ENCODE results near the gene CCDC15. TPM values are rescaled to one million over a fixed set of nuclear protein-coding genes. Genes with fewer than 3 reads are reported as not detected.
A peak's percentile ranks its signal among the peaks of the same experiment; 100 is the strongest.
"Not testable (repeated sequence)": the region's sequence is repeated elsewhere in the genome, so short reads cannot be mapped to it uniquely, and the experiment has no call there.

CCDC15 gene
- total RNA-seq, 8 experiments from 2014 or later: 0.87 to 4.7 (median 2.5) TPM

DNA sequence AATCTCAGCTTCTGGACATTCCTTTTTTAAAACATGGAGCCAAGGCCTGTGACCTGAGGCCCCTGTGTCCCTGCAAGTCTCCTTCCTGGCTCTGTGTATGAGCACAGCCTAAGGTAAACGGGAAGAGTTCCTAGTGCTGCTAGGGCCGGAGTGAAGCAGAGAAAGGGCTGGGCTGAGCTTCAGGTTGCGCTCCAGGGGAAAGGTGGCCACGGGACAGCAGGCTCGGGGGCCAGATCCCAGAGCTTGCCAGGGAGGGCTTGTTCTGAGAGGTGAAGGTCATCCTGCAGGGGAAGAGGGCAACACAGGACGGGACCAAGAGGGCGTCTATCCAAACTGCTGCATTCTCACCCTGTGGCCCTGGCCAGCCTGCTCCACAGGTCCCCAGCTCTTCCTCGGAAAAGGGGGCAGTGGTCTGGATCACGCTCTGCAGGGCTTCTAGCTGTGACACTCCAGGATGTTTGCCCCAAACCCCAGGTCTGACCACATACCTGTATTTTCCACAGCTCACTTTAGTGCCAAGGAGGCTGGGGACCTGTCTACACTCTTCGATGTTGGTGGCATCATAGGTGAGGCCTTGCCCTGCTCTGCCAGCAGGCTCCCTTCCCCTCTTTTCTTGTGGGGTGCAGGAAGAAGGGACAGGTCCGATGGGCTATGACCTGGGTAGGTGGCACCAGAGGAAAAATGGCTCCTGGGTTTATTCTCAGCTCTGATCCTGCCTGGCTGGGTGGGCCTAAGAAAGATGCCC is 129.5 kb downstream of the CCDC15 start:
- WGBS, 10 experiments: 60 to 100% (median 72%) methylated on average over 1 to 8 of the region's 11 CpGs; no CpG with 5 or more reads in 4 of the 10 experiments

GRCh38 chr11:125084057-125084416 is 130.0 kb downstream of the CCDC15 start:
- in situ Hi-C loops (cut with MboI; ENCODE audit: low pct_unique_long_range_greater_than_20kb in 2 of 9, low sequenced_read_pairs in 9 of 9, unreplicated experiment in 9 of 9): loop anchor here in 1 of 9 experiments (25.0 kb wide), 1 partner anchor 253 kb away; no protein-coding TSS in a partner anchor
- Histone ChIP-seq H3K4me1 (replicated peaks in 1 of 2) (peaks cover 0 to 6% of the 10 kb centered on the region in 2 donors), H3K27ac (no peak overlapping the region), H3K4me3 (no peak overlapping the region)
- WGBS, 10 experiments: 60 to 100% (median 84%) methylated on average over 1 to 4 of the region's 11 CpGs; no CpG with 5 or more reads in 3 of the 10 experiments
- ATAC-seq (replicated peaks in 6 of 8): no peak

More for the DNA sequence above, 129.5 kb downstream of the CCDC15 start:
- Histone ChIP-seq H3K4me3 (no peak overlapping the region), H3K27ac (no peak overlapping the region), H3K4me1 (replicated peaks in 1 of 2) (peaks cover 0 to 6% of the 10 kb centered on the region in 2 donors)
- in situ Hi-C loops (cut with MboI; ENCODE audit: low pct_unique_long_range_greater_than_20kb in 2 of 9, low sequenced_read_pairs in 9 of 9, unreplicated experiment in 9 of 9): loop anchor here in 1 of 9 experiments (25.0 kb wide), 1 partner anchor 254 kb away; no protein-coding TSS in a partner anchor
- ATAC-seq (replicated peaks in 6 of 8): no peak

DNA sequence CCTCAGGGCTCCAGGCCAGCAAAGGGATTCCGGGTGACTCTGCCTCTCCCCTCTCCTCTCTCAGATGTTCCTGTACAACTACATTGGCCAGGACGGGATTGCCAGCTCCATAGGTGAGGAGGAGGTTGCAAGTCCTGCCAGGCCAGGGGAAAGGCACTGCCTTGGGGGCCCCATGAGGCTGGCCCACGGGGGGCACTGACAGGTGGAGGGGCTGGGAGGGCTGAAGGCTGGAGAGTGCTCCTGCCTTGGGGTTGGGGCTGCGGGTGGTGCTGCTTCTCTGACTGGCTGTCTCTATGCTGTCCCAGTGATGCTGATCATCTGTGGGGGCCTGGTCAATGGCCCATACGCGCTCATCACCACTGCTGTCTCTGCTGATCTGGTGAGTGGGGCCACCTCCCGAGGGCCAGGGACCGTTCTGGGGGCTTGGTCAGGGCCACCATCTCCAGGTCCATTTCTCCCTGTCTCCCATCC is 130.8 kb downstream of the CCDC15 start:
- 33 to 100% (median 100%) methylated on average over 1 to 2 of the region's 8 CpGs; no CpG with 5 or more reads in 5 of the 10 experiments for WGBS, 10 experiments
- in situ Hi-C loops (cut with MboI; ENCODE audit: low pct_unique_long_range_greater_than_20kb in 2 of 9, low sequenced_read_pairs in 9 of 9, unreplicated experiment in 9 of 9): loop anchor here in 1 of 9 experiments (25.0 kb wide), 1 partner anchor 253 kb away; no protein-coding TSS in a partner anchor
- no peak for ATAC-seq (replicated peaks in 6 of 8)
- H3K27ac ChIP-seq: no peak overlapping the region
- no peak overlapping the region for H3K4me3 ChIP-seq
- H3K4me1 ChIP-seq (replicated peaks in 1 of 2): peaks cover 0 to 6% of the 10 kb centered on the region in 2 donors

GRCh38 chr11:125085301-125086081 is 131.5 kb downstream of the CCDC15 start:
- Histone ChIP-seq H3K27ac (no peak overlapping the region), H3K4me1 (replicated peaks in 1 of 2) (peaks cover 0 to 6% of the 10 kb centered on the region in 2 donors), H3K4me3 (no peak overlapping the region)
- WGBS, 10 experiments: 88 to 100% (median 94%) methylated on average over 1 to 16 of the region's 20 CpGs; no CpG with 5 or more reads in 2 of the 10 experiments
- no peak for ATAC-seq (replicated peaks in 6 of 8)
- in situ Hi-C loops (cut with MboI; ENCODE audit: low pct_unique_long_range_greater_than_20kb in 2 of 9, low sequenced_read_pairs in 9 of 9, unreplicated experiment in 9 of 9): loop anchor here in 1 of 9 experiments (25.0 kb wide), 1 partner anchor 252 kb away; no protein-coding TSS in a partner anchor

GRCh38 chr11:125086633-125087296 is 132.8 kb downstream of the CCDC15 start:
- in situ Hi-C loops (cut with MboI; ENCODE audit: low pct_unique_long_range_greater_than_20kb in 2 of 9, low sequenced_read_pairs in 9 of 9, unreplicated experiment in 9 of 9): loop anchor here in 1 of 9 experiments (25.0 kb wide), 1 partner anchor 251 kb away; no protein-coding TSS in a partner anchor
- no peak overlapping the region for H3K4me3 ChIP-seq
- 33 to 96% (median 60%) methylated on average over 1 to 8 of the region's 14 CpGs; no CpG with 5 or more reads in 5 of the 10 experiments for WGBS, 10 experiments
- ATAC-seq (replicated peaks in 6 of 8): no peak
- peaks cover 5 to 11% of the 10 kb centered on the region in 2 donors for H3K4me1 ChIP-seq (replicated peaks in 1 of 2)
- H3K27ac ChIP-seq: no peak overlapping the region

DNA sequence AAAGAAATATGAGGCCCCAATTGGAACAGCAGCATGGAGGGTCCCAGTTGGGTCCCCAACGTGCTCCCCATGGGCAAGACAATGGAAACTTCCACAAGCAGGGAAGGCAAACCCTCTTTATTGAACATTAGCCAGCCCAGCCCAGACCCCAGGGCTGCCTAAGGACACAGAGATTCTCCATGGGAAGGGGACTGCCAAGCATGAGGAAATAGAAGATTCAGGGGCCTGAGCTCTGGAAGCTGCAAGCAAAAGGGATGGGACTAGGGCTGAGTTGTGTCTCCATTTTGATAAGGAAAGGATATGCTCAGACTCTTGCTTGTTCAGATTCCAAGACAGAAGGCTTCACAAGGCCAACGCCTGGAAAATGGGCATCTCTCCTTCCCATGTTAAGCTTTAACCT is 134.1 kb downstream of the CCDC15 start:
- in situ Hi-C loops (cut with MboI; ENCODE audit: low pct_unique_long_range_greater_than_20kb in 2 of 9, low sequenced_read_pairs in 9 of 9, unreplicated experiment in 9 of 9): loop anchor here in 1 of 9 experiments (25.0 kb wide), 1 partner anchor 249 kb away; no protein-coding TSS in a partner anchor
- Histone ChIP-seq H3K4me3 (no peak overlapping the region), H3K27ac (no peak overlapping the region), H3K4me1 (replicated peaks in 1 of 2) (peaks cover 12 to 16% of the 10 kb centered on the region in 2 donors)
- 57 to 100% (median 80%) methylated on average over 1 to 2 of the region's 2 CpGs; no CpG with 5 or more reads in 4 of the 10 experiments for WGBS, 10 experiments
- ATAC-seq (replicated peaks in 6 of 8): no peak

- ATAC-seq (replicated peaks in 6 of 8): no peak
- Histone ChIP-seq H3K4me3 (no peak overlapping the region), H3K4me1 (replicated peaks in 1 of 2) (peaks cover 12 to 15% of the 10 kb centered on the region in 2 donors), H3K27ac (no peak overlapping the region)
- 70 to 100% (median 89%) methylated on average over 2 to 12 of the region's 20 CpGs; no CpG with 5 or more reads in 5 of the 10 experiments for WGBS, 10 experiments
- in situ Hi-C loops (cut with MboI; ENCODE audit: low pct_unique_long_range_greater_than_20kb in 2 of 9, low sequenced_read_pairs in 9 of 9, unreplicated experiment in 9 of 9): loop anchor here in 1 of 9 experiments (25.0 kb wide), 1 partner anchor 248 kb away; no protein-coding TSS in a partner anchor
Observed at GRCh38 chr11:125088576-125089455, 134.8 kb downstream of the CCDC15 start.

DNA sequence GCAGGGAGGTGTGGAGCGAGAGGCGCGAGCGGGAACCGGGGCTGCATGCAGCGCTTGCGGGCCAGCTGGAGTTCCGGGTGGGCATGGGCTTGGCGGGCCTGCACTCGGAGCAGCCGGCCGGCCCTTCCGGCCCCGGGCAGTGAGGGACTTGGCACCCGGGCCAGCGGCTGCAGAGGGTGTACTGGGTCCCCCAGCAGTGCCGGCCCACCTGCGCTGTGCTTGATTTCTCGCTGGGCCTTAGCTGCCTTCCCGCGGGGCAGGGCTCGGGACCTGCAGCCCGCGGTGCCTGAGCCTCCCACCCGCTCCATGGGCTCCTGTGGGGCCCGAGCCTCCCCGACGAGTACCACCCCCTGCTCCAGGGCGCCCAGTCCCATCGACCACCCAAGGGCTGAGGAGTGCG is 135.5 kb downstream of the CCDC15 start:
- ATAC-seq (replicated peaks in 6 of 8); H3K4me3 ChIP-seq; H3K27ac ChIP-seq: not testable (repeated sequence)
- WGBS, 10 experiments: 80% methylated on average over 1 of the region's 31 CpGs; no CpG with 5 or more reads in 9 of the 10 experiments
- in situ Hi-C loops (cut with MboI; ENCODE audit: low pct_unique_long_range_greater_than_20kb in 2 of 9, low sequenced_read_pairs in 9 of 9, unreplicated experiment in 9 of 9): loop anchor here in 1 of 9 experiments (25.0 kb wide), 1 partner anchor 248 kb away; no protein-coding TSS in a partner anchor
- peaks cover 12 to 15% of the 10 kb centered on the region in 2 donors for H3K4me1 ChIP-seq (replicated peaks in 1 of 2)

DNA sequence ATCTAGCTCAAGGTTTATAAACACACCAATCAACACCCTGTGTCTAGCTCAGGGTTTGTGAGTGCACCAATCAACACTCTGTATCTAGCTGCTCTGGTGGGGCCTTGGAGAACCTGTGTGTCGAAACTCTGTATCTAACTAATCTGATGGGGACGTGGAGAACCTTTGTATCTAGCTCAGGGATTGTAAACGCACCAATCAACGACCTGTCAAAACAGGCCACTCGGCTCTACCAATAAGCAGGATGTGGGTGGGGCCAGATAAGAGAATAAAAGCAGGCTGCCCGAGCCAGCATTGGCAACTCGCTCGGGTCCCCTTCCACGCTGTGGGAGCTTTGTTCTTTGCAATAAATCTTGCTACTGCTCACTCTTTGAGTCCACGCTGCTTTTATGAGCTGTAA is 136.1 kb downstream of the CCDC15 start:
- WGBS, 10 experiments: 60 to 88% (median 88%) methylated on average over 1 to 6 of the region's 10 CpGs; no CpG with 5 or more reads in 7 of the 10 experiments
- ATAC-seq (replicated peaks in 6 of 8); H3K27ac ChIP-seq; H3K4me3 ChIP-seq: not testable (repeated sequence)
- peaks cover 12 to 15% of the 10 kb centered on the region in 2 donors for H3K4me1 ChIP-seq (replicated peaks in 1 of 2)
- in situ Hi-C loops (cut with MboI; ENCODE audit: low pct_unique_long_range_greater_than_20kb in 2 of 9, low sequenced_read_pairs in 9 of 9, unreplicated experiment in 9 of 9): loop anchor here in 3 of 9 experiments (10.0 to 25.0 kb wide), 3 partner anchors 247 to 265 kb away; no protein-coding TSS in a partner anchor

DNA sequence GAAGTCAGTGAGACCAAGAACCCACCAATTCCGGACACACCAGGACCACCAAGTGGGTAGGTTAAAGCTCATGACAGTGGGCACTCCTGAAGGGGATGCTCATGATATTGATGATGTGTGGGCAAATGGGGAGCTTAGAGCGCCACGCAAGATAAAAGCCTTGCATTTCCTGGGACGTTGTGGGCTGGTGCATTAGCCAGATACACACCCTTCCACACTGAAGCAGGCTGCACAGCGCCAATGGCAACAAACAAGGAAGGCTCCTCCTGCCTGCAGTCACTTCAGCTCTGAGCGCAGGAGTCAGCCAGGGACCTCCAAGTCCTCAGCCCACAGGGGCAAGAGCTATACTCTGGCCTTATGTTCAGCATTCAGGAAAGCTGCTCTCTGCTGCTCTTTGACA is 136.8 kb downstream of the CCDC15 start:
- in situ Hi-C loops (cut with MboI; ENCODE audit: low pct_unique_long_range_greater_than_20kb in 2 of 9, low sequenced_read_pairs in 9 of 9, unreplicated experiment in 9 of 9): loop anchor here in 3 of 9 experiments (10.0 to 25.0 kb wide), 3 partner anchors 246 to 264 kb away; no protein-coding TSS in a partner anchor
- Histone ChIP-seq H3K27ac (no peak overlapping the region), H3K4me1 (replicated peaks in 1 of 2) (peaks cover 12 to 15% of the 10 kb centered on the region in 2 donors), H3K4me3 (no peak overlapping the region)
- peak in 6 of 8 experiments; percentile 16 to 47 (median 44) for ATAC-seq (replicated peaks in 6 of 8)
- WGBS, 10 experiments: 40 to 100% (median 80%) methylated on average over 1 to 2 of the region's 6 CpGs; no CpG with 5 or more reads in 5 of the 10 experiments

Data from motor neuron (in vitro differentiated cells).